ENCODE results near the gene SLC39A6. TPM values are rescaled to one million over a fixed set of nuclear protein-coding genes. Genes with fewer than 3 reads are reported as not detected.

Gene SLC39A6
- total and polyA plus RNA-seq, 2 of the 13 experiments (the other 11 are each of a cell fraction or from before 2014, with no cell fraction given) = 41.7 to 59.2 TPM

DNA sequence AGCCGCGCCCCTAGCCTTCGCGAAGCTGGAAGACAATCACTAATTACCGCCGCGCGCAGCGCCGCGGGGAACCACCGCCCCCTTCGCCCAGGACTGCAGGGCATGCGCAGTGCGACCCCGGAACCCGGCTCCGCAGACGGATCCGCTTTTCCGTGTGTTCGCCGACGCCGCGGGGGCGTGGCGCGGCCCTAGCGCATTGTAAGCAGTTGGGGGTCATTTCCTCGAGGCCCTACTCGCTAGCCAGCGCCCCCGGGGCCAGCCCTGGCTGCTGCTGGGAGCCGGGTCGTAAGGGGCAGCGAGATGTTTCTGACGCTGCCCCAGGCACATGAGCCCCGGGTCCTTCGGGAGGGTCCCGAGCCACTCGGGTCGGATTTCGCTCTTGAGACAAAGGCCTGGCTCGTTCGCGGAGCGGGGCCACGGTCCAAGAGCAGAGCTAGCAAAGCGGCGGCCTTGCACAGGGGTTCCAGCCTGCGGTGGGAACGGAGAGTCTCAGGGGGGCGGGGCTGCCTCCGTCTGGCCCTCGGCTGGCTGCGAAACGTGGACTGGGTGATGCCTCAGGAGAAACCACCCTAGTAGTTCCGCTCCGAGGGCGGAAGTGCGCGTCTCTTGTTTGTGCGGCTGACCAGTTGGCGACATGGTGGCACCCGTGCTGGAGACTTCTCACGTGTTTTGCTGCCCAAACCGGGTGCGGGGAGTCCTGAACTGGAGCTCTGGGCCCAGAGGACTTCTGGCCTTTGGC, at the start of gene SLC39A6, which contains the start of gene ELP2 (continued):
- TF ChIP-seq, protein P1, sequence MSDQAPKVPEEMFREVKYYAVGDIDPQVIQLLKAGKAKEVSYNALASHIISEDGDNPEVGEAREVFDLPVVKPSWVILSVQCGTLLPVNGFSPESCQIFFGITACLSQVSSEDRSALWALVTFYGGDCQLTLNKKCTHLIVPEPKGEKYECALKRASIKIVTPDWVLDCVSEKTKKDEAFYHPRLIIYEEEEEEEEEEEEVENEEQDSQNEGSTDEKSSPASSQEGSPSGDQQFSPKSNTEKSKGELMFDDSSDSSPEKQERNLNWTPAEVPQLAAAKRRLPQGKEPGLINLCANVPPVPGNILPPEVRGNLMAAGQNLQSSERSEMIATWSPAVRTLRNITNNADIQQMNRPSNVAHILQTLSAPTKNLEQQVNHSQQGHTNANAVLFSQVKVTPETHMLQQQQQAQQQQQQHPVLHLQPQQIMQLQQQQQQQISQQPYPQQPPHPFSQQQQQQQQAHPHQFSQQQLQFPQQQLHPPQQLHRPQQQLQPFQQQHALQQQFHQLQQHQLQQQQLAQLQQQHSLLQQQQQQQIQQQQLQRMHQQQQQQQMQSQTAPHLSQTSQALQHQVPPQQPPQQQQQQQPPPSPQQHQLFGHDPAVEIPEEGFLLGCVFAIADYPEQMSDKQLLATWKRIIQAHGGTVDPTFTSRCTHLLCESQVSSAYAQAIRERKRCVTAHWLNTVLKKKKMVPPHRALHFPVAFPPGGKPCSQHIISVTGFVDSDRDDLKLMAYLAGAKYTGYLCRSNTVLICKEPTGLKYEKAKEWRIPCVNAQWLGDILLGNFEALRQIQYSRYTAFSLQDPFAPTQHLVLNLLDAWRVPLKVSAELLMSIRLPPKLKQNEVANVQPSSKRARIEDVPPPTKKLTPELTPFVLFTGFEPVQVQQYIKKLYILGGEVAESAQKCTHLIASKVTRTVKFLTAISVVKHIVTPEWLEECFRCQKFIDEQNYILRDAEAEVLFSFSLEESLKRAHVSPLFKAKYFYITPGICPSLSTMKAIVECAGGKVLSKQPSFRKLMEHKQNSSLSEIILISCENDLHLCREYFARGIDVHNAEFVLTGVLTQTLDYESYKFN (CRISPR knock-in tag; conservative IDR thresholded peaks at IDR 0.05) = peak; percentile 74
- TF ChIP-seq SOX6 (IDR thresholded peaks at IDR 0.05) (no peak), SOX6 (CRISPR knock-in tag; IDR thresholded peaks at IDR 0.05) (peak; percentile 63), HNRNPK (IDR thresholded peaks at IDR 0.05; ENCODE audit: low read depth, low read length, poor library complexity, severe bottlenecking) (peak; percentile 23), HIVEP1 (CRISPR knock-in tag; IDR thresholded peaks at IDR 0.05) (0 out of 2 replicates have a peak, but pooled peaks have one; percentile 30), ZNF605 (CRISPR knock-in tag; IDR thresholded peaks at IDR 0.05) (peak; percentile 85), FOXJ3 (CRISPR knock-in tag; IDR thresholded peaks at IDR 0.05; ENCODE audit: borderline replicate concordance) (peak; percentile 79; the same call in 1 of the 2 replicates), AKAP8 (CRISPR knock-in tag; IDR thresholded peaks at IDR 0.05) (peak; percentile 62; the same call in 1 of the 2 replicates), MED1 (CRISPR knock-in tag; IDR thresholded peaks at IDR 0.05) (peak; percentile 32), ZFP62 (CRISPR knock-in tag; IDR thresholded peaks at IDR 0.05) (no peak), ZNF816 (CRISPR knock-in tag; IDR thresholded peaks at IDR 0.05; ENCODE audit: borderline replicate concordance) (no peak; the same call in 1 of the 2 replicates), ZNF432 (CRISPR knock-in tag; IDR thresholded peaks at IDR 0.05; ENCODE audit: borderline replicate concordance) (no peak), ZNF598 (CRISPR knock-in tag; IDR thresholded peaks at IDR 0.05; ENCODE audit: borderline replicate concordance) (peak; percentile 80; the same call in 1 of the 2 replicates), CEBPB (IDR thresholded peaks at IDR 0.05; ENCODE audit: borderline replicate concordance, low read depth, low read length) (no peak), RCOR2 (CRISPR knock-in tag; IDR thresholded peaks at IDR 0.05) (no peak), PHF20 (CRISPR knock-in tag; IDR thresholded peaks at IDR 0.05) (peak; percentile 73; the same call in 1 of the 2 replicates), ZMYM3 (CRISPR knock-in tag; IDR thresholded peaks at IDR 0.05) (peak; percentile 32), ZNF883 (CRISPR knock-in tag; IDR thresholded peaks at IDR 0.05; ENCODE audit: not compliant biosample characterization) (peak; percentile 59)
- TF ChIP-seq, protein P2, sequence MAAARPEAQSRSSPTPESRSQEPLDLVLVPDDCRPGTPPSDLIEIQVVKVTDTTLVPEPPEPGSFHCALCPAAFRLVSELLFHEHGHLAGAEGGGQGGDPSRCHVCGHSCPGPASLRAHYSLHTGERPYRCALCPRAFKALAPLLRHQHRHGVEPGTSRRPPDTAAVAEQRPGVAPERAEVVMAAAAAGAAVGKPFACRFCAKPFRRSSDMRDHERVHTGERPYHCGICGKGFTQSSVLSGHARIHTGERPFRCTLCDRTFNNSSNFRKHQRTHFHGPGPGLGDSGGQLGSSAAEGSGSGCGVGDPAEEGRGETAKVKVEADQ (CRISPR knock-in tag; IDR thresholded peaks at IDR 0.05; ENCODE audit: borderline replicate concordance) = peak; percentile 81; the same call in 1 of the 2 replicates
- TF ChIP-seq, protein P3, sequence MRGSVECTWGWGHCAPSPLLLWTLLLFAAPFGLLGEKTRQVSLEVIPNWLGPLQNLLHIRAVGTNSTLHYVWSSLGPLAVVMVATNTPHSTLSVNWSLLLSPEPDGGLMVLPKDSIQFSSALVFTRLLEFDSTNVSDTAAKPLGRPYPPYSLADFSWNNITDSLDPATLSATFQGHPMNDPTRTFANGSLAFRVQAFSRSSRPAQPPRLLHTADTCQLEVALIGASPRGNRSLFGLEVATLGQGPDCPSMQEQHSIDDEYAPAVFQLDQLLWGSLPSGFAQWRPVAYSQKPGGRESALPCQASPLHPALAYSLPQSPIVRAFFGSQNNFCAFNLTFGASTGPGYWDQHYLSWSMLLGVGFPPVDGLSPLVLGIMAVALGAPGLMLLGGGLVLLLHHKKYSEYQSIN (CRISPR knock-in tag; IDR thresholded peaks at IDR 0.05; ENCODE audit: borderline replicate concordance) = no peak
- TF ChIP-seq, protein P4, sequence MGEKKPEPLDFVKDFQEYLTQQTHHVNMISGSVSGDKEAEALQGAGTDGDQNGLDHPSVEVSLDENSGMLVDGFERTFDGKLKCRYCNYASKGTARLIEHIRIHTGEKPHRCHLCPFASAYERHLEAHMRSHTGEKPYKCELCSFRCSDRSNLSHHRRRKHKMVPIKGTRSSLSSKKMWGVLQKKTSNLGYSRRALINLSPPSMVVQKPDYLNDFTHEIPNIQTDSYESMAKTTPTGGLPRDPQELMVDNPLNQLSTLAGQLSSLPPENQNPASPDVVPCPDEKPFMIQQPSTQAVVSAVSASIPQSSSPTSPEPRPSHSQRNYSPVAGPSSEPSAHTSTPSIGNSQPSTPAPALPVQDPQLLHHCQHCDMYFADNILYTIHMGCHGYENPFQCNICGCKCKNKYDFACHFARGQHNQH (CRISPR knock-in tag; IDR thresholded peaks at IDR 0.05) = peak; percentile 28; the same call in 1 of the 2 replicates
- TF ChIP-seq, protein P5, sequence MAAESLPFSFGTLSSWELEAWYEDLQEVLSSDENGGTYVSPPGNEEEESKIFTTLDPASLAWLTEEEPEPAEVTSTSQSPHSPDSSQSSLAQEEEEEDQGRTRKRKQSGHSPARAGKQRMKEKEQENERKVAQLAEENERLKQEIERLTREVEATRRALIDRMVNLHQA (CRISPR knock-in tag; IDR thresholded peaks at IDR 0.05) = no peak
